NCI-H446 treated with DMSO at 0.1 percent for 48 hours (cell line): ENCODE data around the gene ZNRF2.

Experiments
- DNase-seq: peaks from one replicate; lab custom pipeline; 2025; lab: John Stamatoyannopoulos, UW

Gene ZNRF2

DNA sequence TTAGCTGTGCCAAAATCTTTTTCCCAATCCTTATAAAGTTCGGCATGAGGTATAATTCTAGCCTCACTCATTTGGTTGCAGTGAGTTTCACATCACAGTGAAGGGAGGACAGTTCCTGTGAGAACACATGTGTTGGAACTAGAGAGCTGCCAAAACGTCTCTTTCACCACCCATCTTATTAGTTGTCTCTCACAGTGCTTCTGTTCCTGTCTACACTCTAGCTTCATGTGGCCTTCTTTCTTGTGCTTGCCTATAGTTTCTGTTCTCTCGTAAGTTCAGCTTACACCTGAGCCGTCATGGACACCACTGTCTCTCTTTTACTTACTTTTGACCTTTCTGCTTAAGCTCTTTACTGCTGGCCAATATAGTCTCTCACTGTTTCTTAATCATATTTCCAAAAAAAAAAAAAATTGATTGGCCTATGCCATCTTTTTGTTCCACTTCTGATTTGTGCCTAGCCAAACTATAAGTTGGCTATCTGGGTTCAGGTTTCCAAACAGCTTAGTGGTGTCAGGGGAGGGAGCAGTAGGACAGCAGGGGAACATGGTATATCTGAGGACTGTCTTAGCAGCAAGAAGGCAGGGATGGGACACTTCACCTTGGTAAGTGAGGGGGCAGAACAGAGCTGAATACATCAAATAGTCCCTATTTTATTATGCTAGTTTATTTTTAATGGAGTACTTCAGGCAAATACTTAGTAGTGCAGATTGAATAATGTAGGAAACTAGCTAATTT, 38.0 kb downstream of the ZNRF2 start:
- DNase-seq = peak; percentile 75

GRCh38 chr7:30323006-30323355, 38.6 kb downstream of the ZNRF2 start:
- DNase-seq = no peak

DNA sequence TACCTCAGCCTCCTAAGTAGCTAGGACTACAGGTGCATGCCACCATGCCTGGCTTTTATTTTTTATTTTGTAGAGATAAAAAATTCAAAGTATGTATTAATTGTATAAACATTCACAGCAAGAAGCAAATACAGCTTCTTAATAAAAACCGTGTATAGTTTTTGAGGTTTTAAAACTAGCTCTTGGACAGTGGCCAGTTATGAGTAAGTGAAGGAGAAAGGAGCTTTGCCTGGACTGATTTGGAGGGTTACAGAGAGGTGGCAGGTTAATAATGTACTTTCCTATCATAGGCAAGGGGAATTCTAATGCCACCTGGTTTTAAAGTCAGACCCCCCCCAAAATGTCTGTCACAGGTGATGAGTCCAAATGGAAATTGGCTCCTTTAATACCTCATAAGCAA, 43.4 kb downstream of the ZNRF2 start:
- DNase-seq = no peak

GRCh38 chr7:30328381-30328780, 44.0 kb downstream of the ZNRF2 start:
- DNase-seq = no peak

- no peak for DNase-seq
Measured at GRCh38 chr7:30329716-30330115, 45.3 kb downstream of the ZNRF2 start.

DNA sequence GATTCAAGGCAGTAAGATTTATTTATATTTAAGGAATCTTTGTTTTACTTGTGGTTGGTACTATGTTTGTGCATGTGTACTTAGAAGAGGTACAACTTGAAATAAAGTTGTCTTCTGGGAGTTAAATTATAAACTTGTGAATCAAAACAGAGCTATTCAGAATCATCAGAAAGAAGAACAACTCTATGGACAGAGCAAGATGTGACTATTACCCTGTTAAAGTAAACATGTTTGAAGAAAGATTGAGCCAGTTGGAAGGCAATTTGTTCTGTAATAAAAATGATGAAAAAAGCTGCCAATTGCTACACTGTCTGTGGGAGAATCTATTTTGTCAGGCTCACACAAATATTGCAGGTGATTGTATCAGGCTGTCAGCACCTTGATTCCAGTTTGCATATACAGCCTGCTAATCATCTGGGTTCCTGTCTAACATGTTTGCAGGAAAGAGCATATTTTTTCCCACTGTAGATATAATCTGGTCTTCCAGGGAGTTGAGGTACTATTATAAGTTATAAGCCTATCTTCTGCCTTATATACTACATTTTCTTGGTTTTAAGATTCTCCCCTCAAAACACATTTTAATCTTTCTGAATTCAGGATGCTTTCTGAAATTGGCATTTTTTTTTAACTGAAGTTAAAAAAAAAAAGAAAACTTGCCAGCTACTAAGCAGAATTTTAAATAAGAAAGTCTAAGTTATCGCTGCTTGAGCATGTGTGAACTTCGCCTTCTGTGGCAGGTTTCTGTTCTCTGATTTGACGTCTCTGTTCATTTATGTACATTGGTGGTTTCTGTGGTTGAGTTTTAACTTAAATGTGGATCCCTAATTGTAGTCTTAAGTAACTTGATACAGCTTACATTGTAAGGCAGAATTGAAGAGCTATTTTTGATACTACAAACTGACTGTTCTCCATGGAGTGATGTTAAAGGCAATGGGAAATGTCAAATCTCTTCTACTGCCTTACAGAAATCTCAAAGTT, 46.0 kb downstream of the ZNRF2 start:
- no peak for DNase-seq

- no peak for DNase-seq
Measured at GRCh38 chr7:30331338-30331737, 46.9 kb downstream of the ZNRF2 start.

GRCh38 chr7:30332549-30332948, 48.2 kb downstream of the ZNRF2 start:
- DNase-seq = no peak

GRCh38 chr7:30335763-30336487, 51.5 kb downstream of the ZNRF2 start:
- DNase-seq = no peak

DNA sequence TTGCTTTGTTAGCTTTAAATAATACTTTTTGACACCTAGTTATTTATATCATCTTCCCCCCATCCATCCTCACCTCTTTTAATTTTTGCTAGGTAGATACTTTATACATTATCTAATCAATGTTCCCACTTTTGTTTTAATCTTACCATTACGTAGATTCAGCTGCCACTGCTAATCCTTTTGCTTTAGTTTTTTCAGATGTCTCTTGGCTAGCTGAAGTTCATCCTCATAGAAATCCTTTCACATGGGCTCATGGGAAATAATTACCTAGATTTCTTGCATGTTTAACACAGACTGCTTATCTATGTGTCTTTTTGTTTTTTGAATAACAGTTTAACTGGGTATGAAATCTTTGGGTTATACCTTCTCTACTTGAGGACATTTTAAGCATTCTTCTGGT, 60.1 kb downstream of the ZNRF2 start:
- no peak for DNase-seq

DNA sequence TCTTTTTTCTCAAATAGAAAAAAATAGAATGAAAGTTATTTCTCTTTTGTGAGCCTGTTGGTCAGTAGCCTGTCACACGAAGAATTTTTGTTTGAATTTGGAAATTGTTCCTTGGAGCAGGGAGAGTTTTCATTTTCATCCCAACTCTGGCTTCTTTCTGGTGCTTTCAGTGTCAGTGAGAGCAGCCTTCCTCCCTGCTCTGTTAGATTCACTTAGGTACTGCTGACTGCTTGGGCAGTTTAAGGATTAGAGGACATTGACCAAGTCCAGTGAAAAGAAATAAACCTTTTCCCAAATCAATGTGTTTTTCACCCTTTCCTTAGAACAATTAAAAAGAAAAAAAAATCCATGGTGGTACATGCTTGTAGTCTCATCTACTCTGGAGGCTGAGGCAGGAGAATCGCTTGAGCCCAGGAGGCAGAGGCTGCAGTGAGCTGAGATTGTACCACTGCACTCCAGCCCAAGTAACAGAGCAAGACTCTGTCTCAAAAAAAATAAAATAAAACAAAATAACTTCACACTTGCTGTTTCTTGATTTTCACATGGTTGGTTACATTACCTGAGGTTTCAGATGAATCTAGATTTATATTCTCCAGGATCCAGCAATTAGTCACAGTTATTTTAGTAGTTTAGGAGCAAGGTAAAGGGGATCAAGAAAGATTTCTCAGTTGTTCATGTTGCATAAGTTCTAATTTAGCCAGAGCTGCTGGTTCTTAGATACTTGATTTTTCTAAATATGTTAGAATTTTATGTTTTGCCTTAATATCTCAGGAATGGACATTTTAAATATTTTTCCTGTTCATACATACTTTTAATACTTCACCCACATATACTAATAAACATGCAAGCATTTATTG, 63.1 kb downstream of the ZNRF2 start:
- no peak for DNase-seq

DNA sequence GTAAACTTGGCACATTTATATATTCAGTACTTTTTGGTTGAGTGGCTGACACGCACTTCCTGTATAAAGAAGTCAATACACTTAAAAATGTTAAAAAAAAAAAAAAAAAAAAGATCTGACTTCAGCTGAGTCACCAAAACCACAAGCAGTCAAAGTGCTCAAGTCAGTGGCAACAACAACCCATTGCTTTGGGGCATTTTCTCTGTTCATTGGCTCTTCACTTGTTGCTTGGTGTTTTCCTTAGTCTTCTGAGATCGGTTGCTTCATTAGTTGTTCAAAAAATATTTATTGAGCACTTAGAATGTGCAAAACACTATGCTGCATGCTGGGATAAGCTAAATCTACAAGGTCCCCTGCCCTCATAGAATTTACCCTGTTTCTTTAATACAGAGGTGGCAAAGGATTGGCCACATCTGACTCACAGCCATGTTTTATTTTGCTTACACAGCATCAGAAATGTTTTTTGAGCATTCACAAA, 63.7 kb downstream of the ZNRF2 start:
- DNase-seq = peak; percentile 20

GRCh38 chr7:30349170-30349569, 64.8 kb downstream of the ZNRF2 start:
- no peak for DNase-seq

GRCh38 chr7:30349816-30350215, 65.4 kb downstream of the ZNRF2 start:
- no peak for DNase-seq

DNA sequence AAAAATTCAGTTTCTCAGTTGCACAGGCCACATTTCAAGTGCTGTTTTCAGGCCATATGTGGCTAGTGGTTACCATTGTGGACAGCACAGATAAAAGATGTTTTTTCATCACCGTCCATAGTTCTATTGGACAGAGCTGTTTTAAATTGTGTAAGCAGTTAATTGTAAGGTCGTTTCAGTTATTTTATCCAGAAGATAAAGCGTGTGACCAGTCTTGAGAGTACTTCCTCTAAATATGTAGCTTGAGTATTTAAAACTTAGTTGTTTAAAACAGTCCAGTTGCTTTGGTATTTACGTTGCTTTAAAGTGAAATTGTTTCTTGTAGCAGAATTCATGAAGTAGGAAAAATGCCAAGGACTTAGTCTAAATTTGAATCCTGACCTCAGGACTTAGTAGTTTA, 66.9 kb downstream of the ZNRF2 start:
- DNase-seq = no peak

DNA sequence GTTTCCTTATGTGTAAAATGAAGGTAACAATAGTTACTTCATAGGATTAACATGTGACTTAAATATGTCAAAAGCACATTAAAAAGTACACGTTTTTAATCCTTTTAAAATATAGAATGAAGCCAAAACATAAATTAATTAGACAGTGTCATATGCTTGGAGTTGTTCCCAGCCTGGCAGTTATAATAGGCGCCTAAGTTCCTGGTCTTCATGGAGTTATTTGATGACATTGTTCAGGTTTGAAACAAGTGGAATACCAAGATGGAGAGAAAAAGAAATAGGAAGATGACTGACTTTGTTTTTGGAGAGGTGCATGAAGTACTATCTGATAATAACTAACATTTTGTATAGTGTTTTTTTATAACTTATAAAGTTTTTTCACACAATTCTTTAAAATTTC, 67.3 kb downstream of the ZNRF2 start:
- peak; percentile 92 for DNase-seq

DNA sequence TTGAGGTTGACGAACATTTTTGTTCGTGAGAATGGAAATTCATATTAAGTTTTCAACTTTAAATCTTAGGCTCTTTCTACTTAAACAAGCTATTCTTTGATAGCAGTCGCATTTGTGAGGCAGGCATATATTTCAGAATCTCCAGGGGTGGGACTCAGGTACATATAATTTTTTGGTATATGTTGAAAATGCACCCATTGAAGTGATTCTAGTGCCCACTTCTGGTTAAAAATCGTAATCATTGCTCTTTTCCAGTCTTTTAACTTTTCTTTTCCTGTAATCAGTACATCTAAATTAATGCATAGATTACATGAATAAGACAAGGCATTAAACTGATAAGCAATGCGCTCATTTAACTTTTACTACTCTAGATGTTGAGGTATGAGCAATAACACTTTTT, 67.8 kb downstream of the ZNRF2 start:
- no peak for DNase-seq

- no peak for DNase-seq
Measured at GRCh38 chr7:30353532-30353931, 69.1 kb downstream of the ZNRF2 start.

- DNase-seq = no peak
Measured at GRCh38 chr7:30353932-30354607, 69.7 kb downstream of the ZNRF2 start.

- DNase-seq = no peak
Measured at GRCh38 chr7:30354791-30355190, 70.4 kb downstream of the ZNRF2 start.

- DNase-seq = no peak
Measured at GRCh38 chr7:30359957-30360356, 75.6 kb downstream of the ZNRF2 start.
